HG03039 (cell line): ENCODE data around the gene DHTKD1.
"Not testable (repeated sequence)": the region's sequence is repeated elsewhere in the genome, so short reads cannot be mapped to it uniquely, and the experiment has no call there.

ENCODE experiments used
- ATAC-seq: cut with Tn5 transposase; IDR thresholded peaks from one replicate; pipeline ENCODE4 v1.9.1; 2021; ENCODE audit warnings: mild to moderate bottlenecking, moderate library complexity; ENCODE audit not compliant: unreplicated experiment

Gene DHTKD1

GRCh38 chr10:12140038-12140437 lies 71.3 kb downstream of the DHTKD1 start:
- no peak for ATAC-seq

GRCh38 chr10:12144538-12144937 lies 75.8 kb downstream of the DHTKD1 start:
- no peak for ATAC-seq

DNA sequence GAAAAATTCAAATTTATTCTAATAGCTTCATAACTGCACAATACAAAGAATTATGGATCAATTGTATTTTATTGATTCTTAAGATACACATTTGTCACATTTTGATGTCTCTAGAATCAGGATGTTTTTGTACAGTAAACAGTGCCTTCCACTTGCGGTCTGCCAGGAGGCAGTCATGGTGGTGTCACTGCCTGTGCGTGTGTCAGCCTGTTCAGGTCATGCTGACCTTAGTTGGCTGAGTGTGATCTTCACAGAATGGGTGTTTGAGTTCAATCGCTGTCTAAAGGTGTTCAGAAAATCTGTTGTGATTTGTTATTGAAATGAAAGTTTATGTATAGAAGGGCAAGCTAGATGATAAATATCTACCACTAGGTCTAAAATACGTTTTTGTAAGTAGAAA lies 81.4 kb downstream of the DHTKD1 start:
- no peak for ATAC-seq

DNA sequence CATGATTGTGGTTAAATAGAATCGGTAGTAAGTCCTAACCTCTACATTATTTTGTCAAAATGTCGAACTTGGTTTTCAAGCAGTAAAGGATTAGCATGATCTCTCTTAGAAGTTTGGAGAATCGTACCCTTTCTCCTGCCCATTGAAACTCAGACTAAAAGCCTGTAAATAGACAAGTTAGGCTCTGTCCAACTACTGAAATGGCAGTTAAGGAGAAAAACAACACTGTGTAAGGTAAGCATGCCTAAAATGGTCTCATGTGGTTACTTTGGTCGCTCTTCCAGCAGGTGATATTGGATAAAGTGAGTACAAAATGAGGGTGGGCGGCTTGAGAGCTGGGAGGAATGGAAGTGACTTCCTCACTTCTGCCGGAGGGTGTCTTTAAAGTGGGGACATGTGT lies 85.8 kb downstream of the DHTKD1 start:
- ATAC-seq, result no peak

- no peak for ATAC-seq
Measured at GRCh38 chr10:12156367-12157123, 87.8 kb downstream of the DHTKD1 start.

DNA sequence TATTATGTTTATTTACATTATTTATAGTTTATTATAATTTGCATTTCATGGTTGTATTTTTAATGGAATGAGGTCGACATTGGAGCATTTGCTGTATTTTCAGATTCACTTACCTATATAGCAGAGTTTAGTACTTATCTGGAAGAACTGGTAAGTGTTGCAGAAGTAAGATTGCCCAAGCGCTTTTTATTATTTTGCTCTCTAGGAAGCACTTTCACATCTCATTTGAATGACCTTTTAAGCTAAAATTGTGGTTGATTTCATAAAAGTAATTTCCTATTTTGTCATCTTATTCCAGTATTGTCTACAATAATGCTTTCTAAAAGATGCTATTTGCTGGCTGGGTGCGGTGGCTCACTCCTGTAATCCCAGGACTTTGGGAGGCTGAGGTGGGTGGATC lies 89.4 kb downstream of the DHTKD1 start:
- no peak for ATAC-seq

DNA sequence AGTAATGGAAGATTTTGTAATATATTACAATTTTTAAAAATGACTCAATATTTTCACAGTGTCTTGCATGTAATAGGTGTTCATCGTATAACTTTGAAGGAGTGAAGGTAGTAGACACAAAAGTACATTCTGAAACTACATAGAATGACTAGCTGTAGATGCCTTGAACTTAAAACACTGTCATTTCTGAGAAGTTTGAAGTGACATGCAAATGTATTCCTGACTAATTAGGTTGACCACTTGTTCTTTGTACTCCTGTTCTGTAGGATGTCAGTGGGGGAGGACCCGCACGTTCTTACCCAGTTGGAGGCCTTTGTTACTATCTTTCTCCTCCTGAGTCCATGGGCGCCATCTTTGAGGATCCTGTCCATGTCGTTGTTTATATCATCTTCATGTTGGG lies 91.9 kb downstream of the DHTKD1 start:
- ATAC-seq, result no peak

DNA sequence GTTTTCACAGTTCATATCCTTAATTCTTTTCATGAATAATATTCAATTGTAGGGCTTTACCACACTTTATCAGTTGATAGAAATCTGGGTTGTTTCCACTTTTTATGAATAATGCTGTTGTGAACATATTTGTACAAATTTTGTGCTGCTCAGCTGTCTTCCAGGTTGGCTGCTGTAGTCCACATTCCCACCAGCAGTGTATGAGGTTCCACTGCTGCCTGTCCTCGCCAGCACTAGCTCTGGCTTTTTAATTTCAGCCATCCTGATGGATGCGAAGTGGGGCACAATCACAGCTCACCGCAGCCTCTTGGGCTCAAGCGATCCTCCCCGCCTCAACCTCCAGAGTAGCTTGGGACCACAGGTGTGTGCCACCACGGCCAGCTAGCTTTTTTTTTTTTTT lies 94.2 kb downstream of the DHTKD1 start:
- no peak for ATAC-seq

GRCh38 chr10:12164085-12164484 lies 95.3 kb downstream of the DHTKD1 start:
- no peak for ATAC-seq

- no peak for ATAC-seq
Measured at GRCh38 chr10:12165036-12165435, 96.3 kb downstream of the DHTKD1 start.

DNA sequence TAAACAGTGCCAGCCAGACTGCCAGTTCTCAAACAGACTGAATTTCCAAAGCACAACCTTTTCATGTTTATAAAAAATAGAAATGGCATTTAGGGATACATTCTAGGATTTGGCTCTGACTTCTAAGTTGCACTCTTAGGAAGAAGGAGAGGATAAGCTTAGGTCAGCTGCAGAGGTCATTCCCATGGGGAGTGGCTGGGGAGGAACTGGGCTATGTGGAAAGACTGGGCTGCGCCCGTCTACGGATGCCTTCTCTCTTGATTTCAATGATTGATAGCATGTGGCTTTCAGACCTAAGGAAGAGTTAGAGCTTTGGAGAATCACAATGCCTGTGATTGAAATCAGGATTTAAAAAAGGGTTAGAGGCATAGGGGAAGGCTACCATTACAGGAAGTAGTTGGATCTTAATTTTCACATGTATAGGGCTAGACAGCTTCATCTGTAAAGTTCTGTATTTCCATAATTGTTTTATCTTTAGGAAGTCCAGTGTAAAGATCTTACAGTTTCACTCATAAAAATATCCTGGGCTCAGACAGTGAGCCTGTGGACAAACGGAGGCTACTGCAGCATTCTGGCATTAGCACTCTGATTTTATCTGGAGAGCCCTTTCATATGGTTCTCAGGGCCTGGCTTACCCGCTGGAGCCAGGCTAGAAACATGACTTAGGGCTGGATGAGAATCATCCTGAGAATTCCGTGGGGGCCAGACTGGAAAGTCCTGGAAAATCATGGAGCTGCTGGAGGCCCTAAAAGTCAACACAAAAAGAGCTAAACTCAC lies 97.4 kb downstream of the DHTKD1 start:
- ATAC-seq, result no peak

DNA sequence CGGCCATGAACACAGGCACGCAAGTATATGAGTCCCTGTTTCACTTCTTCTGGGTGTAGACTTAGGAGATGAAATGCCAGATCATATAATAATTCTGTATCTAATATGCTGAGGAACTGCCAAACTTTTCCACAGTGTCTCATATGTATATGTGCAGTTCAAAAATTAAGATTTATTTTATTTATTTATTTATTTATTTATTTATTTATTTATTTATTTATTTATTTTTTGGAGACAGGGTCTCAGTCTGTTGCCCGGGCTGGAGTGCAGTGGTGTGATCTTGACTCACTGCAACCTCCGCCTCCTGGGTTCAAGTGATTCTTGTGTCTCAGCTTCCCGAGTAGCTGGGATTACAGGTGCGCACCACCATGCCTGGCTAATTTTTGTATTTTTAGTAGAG lies 102.8 kb downstream of the DHTKD1 start:
- ATAC-seq, result not testable (repeated sequence)
